Mesenchymal stem cell (in vitro differentiated cells and primary cell): Measurements from ENCODE around the gene DIRAS1.

Experiments used
- DNase-seq: peaks from one replicate; pipeline ENCODE4 v3.0.0-alpha.2; 2013
- H2AFZ ChIP-seq: one replicate; pipeline ENCODE4 v1.6.1; 2013; ENCODE audit warnings: low read depth, mild to moderate bottlenecking, control low read depth, inconsistent platforms, low read length, moderate library complexity
- H2AK5ac ChIP-seq: 2 replicates; pipeline ENCODE4 v1.6.1; 2013; ENCODE audit warnings: low read length, moderate library complexity, mild to moderate bottlenecking, inconsistent platforms; ENCODE audit not compliant: severe bottlenecking
- H2BK120ac ChIP-seq: one replicate; pipeline ENCODE4 v1.6.1; 2013; ENCODE audit warnings: low read depth, mild to moderate bottlenecking, inconsistent platforms, low read length, moderate library complexity
- H2BK12ac ChIP-seq, 2 experiments: one replicate each; pipeline ENCODE4 v1.6.1; 2013; ENCODE audit warnings: inconsistent platforms in 2 of 2, low read length in 2 of 2, mild to moderate bottlenecking in 2 of 2, moderate library complexity in 2 of 2, control low read depth in 1 of 2
- H2BK15ac ChIP-seq: one replicate; pipeline ENCODE4 v1.6.1; 2013; ENCODE audit warnings: mild to moderate bottlenecking, low read depth, inconsistent platforms; ENCODE audit not compliant: poor library complexity, severe bottlenecking
- H2BK5ac ChIP-seq: 2 replicates; pipeline ENCODE4 v1.6.1; 2013; ENCODE audit warnings: low read depth, mild to moderate bottlenecking, low read length, control low read depth, inconsistent platforms; ENCODE audit not compliant: poor library complexity, severe bottlenecking
- H3K14ac ChIP-seq, 2 experiments: one replicate each; pipeline ENCODE4 v1.6.1; 2013; ENCODE audit warnings: inconsistent platforms in 2 of 2, low read length in 2 of 2, control low read depth in 1 of 2, mild to moderate bottlenecking in 1 of 2, moderate library complexity in 1 of 2
- H3K18ac ChIP-seq, 2 experiments: one replicate each; pipeline ENCODE4 v1.6.1; 2013; ENCODE audit warnings: inconsistent platforms in 2 of 2, low read length in 2 of 2, control low read depth in 1 of 2, low read depth in 1 of 2, mild to moderate bottlenecking in 1 of 2
- H3K23ac ChIP-seq, 2 experiments: one replicate each; pipeline ENCODE4 v1.6.1; 2013; ENCODE audit warnings: inconsistent platforms in 2 of 2, low read length in 2 of 2, mild to moderate bottlenecking in 2 of 2, moderate library complexity in 2 of 2, control low read depth in 1 of 2
- H3K27ac ChIP-seq: 2 replicates; pipeline ENCODE4 v1.5.1; 2013; ENCODE audit warnings: mild to moderate bottlenecking, moderate library complexity, low read length, control low read depth, inconsistent platforms; ENCODE audit not compliant: poor library complexity, severe bottlenecking
- H3K27me3 ChIP-seq, 2 experiments: 2 replicates each; pipeline versions ENCODE4 v1.6.1 to v1.7.0; 2013; ENCODE audit warnings: low read length in 2 of 2, mild to moderate bottlenecking in 2 of 2, moderate library complexity in 2 of 2, control low read depth in 1 of 2, inconsistent platforms in 1 of 2; ENCODE audit not compliant: control insufficient read depth in 1 of 2, insufficient read depth in 1 of 2
- H3K36me3 ChIP-seq, 2 experiments: 2 replicates each; pipeline versions ENCODE4 v1.6.1 to v1.7.0; 2013; ENCODE audit warnings: low read length in 2 of 2, control low read depth in 1 of 2, inconsistent platforms in 1 of 2, low read depth in 1 of 2, mild to moderate bottlenecking in 1 of 2; ENCODE audit not compliant: insufficient read depth in 2 of 2, control insufficient read depth in 1 of 2
- H3K4ac ChIP-seq, 2 experiments: one replicate each; pipeline ENCODE4 v1.6.1; 2013; ENCODE audit warnings: inconsistent platforms in 2 of 2, low read length in 2 of 2, mild to moderate bottlenecking in 2 of 2, moderate library complexity in 2 of 2, control low read depth in 1 of 2, low read depth in 1 of 2
- H3K4me1 ChIP-seq: 2 replicates; pipeline ENCODE4 v1.6.1; 2013; ENCODE audit warnings: low read depth, low read length, control low read depth; ENCODE audit not compliant: control insufficient read depth, insufficient read depth
- H3K4me2 ChIP-seq: 2 replicates; pipeline ENCODE4 v1.6.1; 2013; ENCODE audit warnings: low read length, mild to moderate bottlenecking, inconsistent platforms; ENCODE audit not compliant: poor library complexity, severe bottlenecking
- H3K4me3 ChIP-seq, 2 experiments: 2 replicates each; pipeline versions ENCODE4 v1.5.1 to v1.7.0; 2013; ENCODE audit warnings: low read length in 2 of 2, mild to moderate bottlenecking in 2 of 2, control low read depth in 1 of 2, low read depth in 1 of 2; ENCODE audit not compliant: insufficient read depth in 1 of 2
- H3K79me1 ChIP-seq: replicated peaks from 2 replicates; pipeline ENCODE4 v1.6.1; 2013; ENCODE audit warnings: mild to moderate bottlenecking, control low read depth, low read length, inconsistent platforms; ENCODE audit not compliant: poor library complexity, severe bottlenecking
- H3K9ac ChIP-seq: 2 replicates; pipeline ENCODE4 v1.7.0; 2013; ENCODE audit warnings: mild to moderate bottlenecking, low read length, moderate library complexity
- H3K9me3 ChIP-seq: 2 replicates; pipeline ENCODE4 v1.7.0; 2013; ENCODE audit warnings: mild to moderate bottlenecking, low read length; ENCODE audit not compliant: control insufficient read depth
- H4K8ac ChIP-seq: one replicate; pipeline ENCODE4 v1.6.1; 2013; ENCODE audit warnings: inconsistent platforms, mild to moderate bottlenecking, low read length, moderate library complexity
- H4K91ac ChIP-seq: one replicate; pipeline ENCODE4 v1.6.1; 2013; ENCODE audit warnings: mild to moderate bottlenecking, low read length, inconsistent platforms
- WGBS: methylation state at CpG from one replicate; pipeline ENCODE4 v1.1.7; 2013; ENCODE audit warnings: mixed read lengths; 5-methylcytosine and 5-hydroxymethylcytosine counted together

The DIRAS1 gene

GRCh38 chr19:2721570-2722540 is 683 bp upstream of the DIRAS1 start:
- no peak overlapping the region for H3K18ac ChIP-seq
- no peak overlapping the region for H4K8ac ChIP-seq
- peak overlapping the region; percentile 14 to 66 for H3K4me3 ChIP-seq
- no peaks in the 10 kb centered on the region for H3K79me1 ChIP-seq
- no peak overlapping the region for H3K14ac ChIP-seq
- no peak overlapping the region for H2AFZ ChIP-seq
- H2BK120ac ChIP-seq = no peak overlapping the region
- DNase-seq = no peak
- no peak overlapping the region for H4K91ac ChIP-seq
- H3K27me3 ChIP-seq = peaks cover 8 to 50% of the 10 kb centered on the region in 2 experiments
- no peaks in the 10 kb centered on the region for H3K9me3 ChIP-seq
- H3K4me2 ChIP-seq = peak overlapping the region; percentile 54
- 32% methylated on average over 39 of the region's 39 CpGs for WGBS
- no peak overlapping the region for H2AK5ac ChIP-seq
- no peak overlapping the region for H3K27ac ChIP-seq
- H3K23ac ChIP-seq = peak overlapping the region in 1 of 2 experiments; percentile 64
- no peak overlapping the region for H2BK15ac ChIP-seq
- H2BK12ac ChIP-seq = peak overlapping the region in 1 of 2 experiments; percentile 25
- H3K36me3 ChIP-seq = peaks cover 0 to 4% of the 10 kb centered on the region in 2 experiments
- peak overlapping the region; percentile 51 for H3K9ac ChIP-seq
- peaks cover 34% of the 10 kb centered on the region for H3K4me1 ChIP-seq
- no peak overlapping the region for H3K4ac ChIP-seq
- no peak overlapping the region for H2BK5ac ChIP-seq

- DNase-seq = peak; percentile 24
- Histone ChIP-seq H4K8ac (no peak overlapping the region), H2AK5ac (no peak overlapping the region), H3K4me3 (peak overlapping the region in 1 of 2 experiments; percentile 78), H3K9me3 (peaks cover 5% of the 10 kb centered on the region), H3K18ac (no peak overlapping the region), H2BK120ac (peak overlapping the region; percentile 21), H2BK5ac (no peak overlapping the region), H2BK15ac (no peak overlapping the region), H3K4me2 (no peak overlapping the region), H3K9ac (peak overlapping the region; percentile 73), H2BK12ac (no peak overlapping the region), H3K27me3 (peaks cover 0 to 42% of the 10 kb centered on the region in 2 experiments), H3K14ac (peak overlapping the region in 1 of 2 experiments; percentile 30), H3K27ac (no peak overlapping the region), H3K4me1 (peaks cover 34% of the 10 kb centered on the region), H3K36me3 (peaks cover 0 to 19% of the 10 kb centered on the region in 2 experiments), H2AFZ (no peak overlapping the region), H3K23ac (peak overlapping the region in 1 of 2 experiments; percentile 9), H3K79me1 (no peaks in the 10 kb centered on the region), H4K91ac (no peak overlapping the region), H3K4ac (no peak overlapping the region)
- WGBS = 6% methylated on average over 30 of the region's 37 CpGs
Observed at GRCh38 chr19:2719920-2720776, 1.0 kb downstream of the DIRAS1 start.

GRCh38 chr19:2719232-2719735 is 1.9 kb downstream of the DIRAS1 start:
- H2BK15ac ChIP-seq = no peak overlapping the region
- peak overlapping the region; percentile 73 for H3K9ac ChIP-seq
- H3K14ac ChIP-seq = no peak overlapping the region
- no peak overlapping the region for H3K4ac ChIP-seq
- H2BK5ac ChIP-seq = no peak overlapping the region
- H3K18ac ChIP-seq = no peak overlapping the region
- peaks cover 0 to 41% of the 10 kb centered on the region in 2 experiments for H3K27me3 ChIP-seq
- H3K4me2 ChIP-seq = no peak overlapping the region
- H3K36me3 ChIP-seq = peaks cover 0 to 19% of the 10 kb centered on the region in 2 experiments
- no peak overlapping the region for H2BK120ac ChIP-seq
- peaks cover 34% of the 10 kb centered on the region for H3K4me1 ChIP-seq
- H2AFZ ChIP-seq = no peak overlapping the region
- H4K8ac ChIP-seq = no peak overlapping the region
- H2AK5ac ChIP-seq = no peak overlapping the region
- no peak overlapping the region for H4K91ac ChIP-seq
- no peak for DNase-seq
- no peak overlapping the region for H3K27ac ChIP-seq
- no peak overlapping the region for H3K4me3 ChIP-seq
- peaks cover 8% of the 10 kb centered on the region for H3K9me3 ChIP-seq
- WGBS = 65% methylated on average over 5 of the region's 7 CpGs
- no peak overlapping the region for H2BK12ac ChIP-seq
- H3K23ac ChIP-seq = no peak overlapping the region
- H3K79me1 ChIP-seq = no peaks in the 10 kb centered on the region
